SK-N-SH (cell line): Measurements from ENCODE around the gene FBXO39. TPM values are rescaled to one million over a fixed set of nuclear protein-coding genes. Genes with fewer than 3 reads are reported as not detected.

ENCODE experiments used
- CTCF ChIA-PET: fragments of 300-600, 350-600 bp; formaldehyde crosslinking; extraction: SDS; loops from one replicate; lab custom pipeline; 2021; lab: Yijun Ruan, JAX
- POLR2A ChIA-PET: fragments of 350-600 bp; sonication (Branson Sonifier 250); formaldehyde crosslinking; extraction: SDS; loops from one replicate; lab custom pipeline; 2020; ENCODE audit warnings: antibody characterized with exemption, inconsistent platforms; lab: Yijun Ruan, JAX
- DNase-seq: peaks from one replicate; pipeline ENCODE4 v3.0.0; 2012
- H2AFZ ChIP-seq: fragments of 200-600 bp; sonication (generic); 2 replicates; pipeline ENCODE4 v1.8.1; 2016; ENCODE audit warnings: antibody characterized with exemption, mild to moderate bottlenecking, low read depth
- H3F3A ChIP-seq: fragments of 200-600 bp; sonication (generic); replicated peaks from 2 replicates; pipeline ENCODE3; 2016; ENCODE audit warnings: antibody characterized with exemption, mild to moderate bottlenecking; ENCODE audit not compliant: insufficient read depth
- H3K27ac ChIP-seq, 2 experiments: fragments of 200-500 bp in 1 of 2; fragments of 200-600 bp in 1 of 2; sonication (Bioruptor generic) in 1 of 2; sonication (generic), shearing (Covaris generic) in 1 of 2; 2 replicates each; pipeline versions ENCODE4 v1.5.1 to v1.6.1; 2014 to 2016; ENCODE audit warnings: low read depth in 2 of 2, inconsistent platforms in 1 of 2, low read length in 1 of 2, mild to moderate bottlenecking in 1 of 2, mixed read lengths in 1 of 2
- H3K27me3 ChIP-seq: fragments of 200-600 bp; sonication (generic), shearing (Covaris generic); 2 replicates; pipeline ENCODE4 v1.6.1; 2016; ENCODE audit warnings: mixed run types; ENCODE audit not compliant: insufficient read depth
- H3K36me3 ChIP-seq, 2 experiments: fragments of 200-500 bp in 1 of 2; fragments of 200-600 bp in 1 of 2; sonication (Bioruptor generic) in 1 of 2; sonication (generic) in 1 of 2; replicated peaks in 1 of 2; 2 replicates each; pipeline versions ENCODE3 to v1.5.1; 2014 to 2016; ENCODE audit warnings: low read length in 1 of 2, mild to moderate bottlenecking in 1 of 2; ENCODE audit not compliant: insufficient read depth in 2 of 2, control insufficient read depth in 1 of 2
- H3K4me1 ChIP-seq, 2 experiments: fragments of 200-500 bp in 1 of 2; fragments of 200-600 bp in 1 of 2; sonication (Bioruptor generic) in 1 of 2; sonication (generic), shearing (Covaris generic) in 1 of 2; 2 replicates each; pipeline versions ENCODE4 v1.5.1 to v1.6.1; 2014 to 2016; ENCODE audit warnings: low read depth in 1 of 2, low read length in 1 of 2, mixed run types in 1 of 2; ENCODE audit not compliant: insufficient read depth in 2 of 2, control insufficient read depth in 1 of 2
- H3K4me2 ChIP-seq: fragments of 200-600 bp; sonication (generic), shearing (Covaris generic); 2 replicates; pipeline ENCODE4 v1.6.1; 2017; ENCODE audit warnings: mixed run types
- H3K4me3 ChIP-seq, 2 experiments: fragments of 200-500 bp in 1 of 2; fragments of 200-600 bp in 1 of 2; sonication (Bioruptor generic) in 1 of 2; sonication (generic), shearing (Covaris generic) in 1 of 2; 2 replicates each; pipeline versions ENCODE4 v1.5.1 to v1.8.1; 2014 to 2016; ENCODE audit warnings: low read depth in 2 of 2, inconsistent platforms in 1 of 2, low read length in 1 of 2, mild to moderate bottlenecking in 1 of 2, mixed read lengths in 1 of 2, moderate library complexity in 1 of 2
- H3K79me2 ChIP-seq: fragments of 200-600 bp; sonication (generic); 2 replicates; pipeline ENCODE4 v1.8.1; 2017; ENCODE audit warnings: mild to moderate bottlenecking; ENCODE audit not compliant: insufficient read depth
- H3K9ac ChIP-seq: fragments of 200-600 bp; sonication (generic); 2 replicates; pipeline ENCODE4 v1.6.1; 2017; ENCODE audit warnings: mixed run types
- H3K9me2 ChIP-seq: fragments of 200-600 bp; sonication (generic); 2 replicates; pipeline ENCODE4 v1.6.1; 2017; ENCODE audit warnings: mixed run types
- H3K9me3 ChIP-seq: fragments of 200-600 bp; sonication (generic); 2 replicates; pipeline ENCODE4 v1.6.1; 2017; ENCODE audit warnings: mixed run types, mild to moderate bottlenecking, moderate library complexity
- H4K20me1 ChIP-seq: fragments of 200-600 bp; sonication (generic); 2 replicates; pipeline ENCODE4 v1.6.1; 2017; ENCODE audit warnings: mild to moderate bottlenecking, mixed run types; ENCODE audit not compliant: insufficient read depth
- EP300 ChIP-seq, 2 experiments: IDR thresholded peaks; 2 replicates each; pipeline versions ENCODE4 v1.4.0 to v1.6.1; 2012; ENCODE audit warnings: borderline replicate concordance in 1 of 2, low read depth in 1 of 2, low read length in 1 of 2
- RFX5 ChIP-seq: IDR thresholded peaks from 2 replicates; pipeline ENCODE4 v1.6.1; 2012; ENCODE audit warnings: mild to moderate bottlenecking, improper control_type of control experiment, low read length
- SIN3A ChIP-seq: IDR thresholded peaks from 2 replicates; pipeline ENCODE4 v1.6.1; 2012; ENCODE audit warnings: low read depth, mild to moderate bottlenecking, low read length, moderate library complexity, borderline replicate concordance
- TEAD4 ChIP-seq: IDR thresholded peaks from 2 replicates; pipeline ENCODE4 v1.4.0; 2012; ENCODE audit warnings: mild to moderate bottlenecking, borderline replicate concordance; ENCODE audit not compliant: insufficient read depth
- WGBS: methylation state at CpG from one replicate; pipeline ENCODE4 v1.1.6; 2017; ENCODE audit warnings: low lambda C conversion rate; 5-methylcytosine and 5-hydroxymethylcytosine counted together
- polyA plus RNA-seq, 3 experiments: library from polyadenylated mRNA; depleted of rRNA; stranded (reverse); fragments of >200 nt; gene quantifications; 2 replicates each; pipeline ENCODE4 v1.2.3, GENCODE V29; 2012
- small RNA-seq, 7 experiments: library from RNA; depleted of rRNA; stranded (forward); fragments of <200 nt; gene quantifications; one replicate each; pipeline ENCODE3, GENCODE V24; 2012
- TF ChIP-seq, protein P1 (sequence below): IDR thresholded peaks from 2 replicates; pipeline ENCODE4; 2012

Gene FBXO39
- polyA plus RNA-seq, 1 of the 3 experiments (the other 2 are of a cell fraction): not detected

- Histone ChIP-seq H3K27me3 (peaks cover 80% of the 10 kb centered on the region), H3K36me3 (no peaks in the 10 kb centered on the region), H4K20me1 (no peaks in the 10 kb centered on the region), H3K4me1 (no peaks in the 10 kb centered on the region; a peak in 1 of 4 replicates), H2AFZ (no peak within 1 kb of the TSS), H3K4me2 (no peak within 1 kb of the TSS), H3F3A (no peaks in the 10 kb centered on the region), H3K27ac (no peak within 1 kb of the TSS), H3K9ac (no peak within 1 kb of the TSS), H3K79me2 (no peaks in the 10 kb centered on the region), H3K9me3 (no peaks in the 10 kb centered on the region), H3K4me3 (peak within 1 kb of the TSS in 1 of 2 experiments; percentile 15; a peak in 1 of 4 replicates), H3K9me2 (no peaks in the 10 kb centered on the region)
- peak; percentile 45 for DNase-seq
- no peak for TF ChIP-seq EP300 (IDR thresholded peaks at IDR 0.05; ENCODE audit: borderline replicate concordance in 1 of 2, low read depth in 1 of 2, low read length in 1 of 2)
- TF ChIP-seq, protein P1, sequence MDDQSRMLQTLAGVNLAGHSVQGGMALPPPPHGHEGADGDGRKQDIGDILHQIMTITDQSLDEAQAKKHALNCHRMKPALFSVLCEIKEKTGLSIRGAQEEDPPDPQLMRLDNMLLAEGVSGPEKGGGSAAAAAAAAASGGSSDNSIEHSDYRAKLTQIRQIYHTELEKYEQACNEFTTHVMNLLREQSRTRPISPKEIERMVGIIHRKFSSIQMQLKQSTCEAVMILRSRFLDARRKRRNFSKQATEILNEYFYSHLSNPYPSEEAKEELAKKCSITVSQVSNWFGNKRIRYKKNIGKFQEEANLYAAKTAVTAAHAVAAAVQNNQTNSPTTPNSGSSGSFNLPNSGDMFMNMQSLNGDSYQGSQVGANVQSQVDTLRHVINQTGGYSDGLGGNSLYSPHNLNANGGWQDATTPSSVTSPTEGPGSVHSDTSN: no peak
- no peak for TF ChIP-seq SIN3A
- no peak for TF ChIP-seq TEAD4
- peak; percentile 96 for TF ChIP-seq RFX5
- CTCF ChIA-PET: interaction anchor here (1.3 kb wide), 1 partner anchor 12 kb away, joined by 4 read pairs; no protein-coding TSS in a partner anchor
- WGBS: 6% methylated on average over 28 of the region's 35 CpGs
- POLR2A ChIA-PET: no interaction called here
Measured at GRCh38 chr17:6831661-6832263, 55.7 kb downstream of the FBXO39 start, which contains the start of gene TEKT1. Gene TEKT1 (minus strand): TSS chr17:6831729. CDS start chr17:6830376, 1,353 bp downstream.

Small RNA genes within 50 kb of the gene (small RNA-seq; reads per million reads assigned to genes)
- gene AC004706.2: 0 reads per million in 7 experiments

Other genes with a start within 250 kb of the FBXO39 start
- gene PITPNM3, start 219.7 kb upstream of the FBXO39 start, polyA plus RNA-seq (2012; rRNA removed): 0.82 and 0.86 TPM in 2 replicates
- 7.2 and 10.3 TPM in 2 replicates for gene KIAA0753, start 135.5 kb upstream of the FBXO39 start, polyA plus RNA-seq (2012; rRNA removed)
- 644 and 650 TPM in 2 replicates for gene TXNDC17, start 135.2 kb upstream of the FBXO39 start, polyA plus RNA-seq (2012; rRNA removed)
- gene MED31, start 124.6 kb upstream of the FBXO39 start, polyA plus RNA-seq (2012; rRNA removed): 15.1 and 22.0 TPM in 2 replicates
- 2.6 and 2.7 TPM in 2 replicates for gene C17orf100, start 124.5 kb upstream of the FBXO39 start, polyA plus RNA-seq (2012; rRNA removed)
- gene SLC13A5, start 62.8 kb upstream of the FBXO39 start, polyA plus RNA-seq (2012; rRNA removed): not detected in 2 replicates
- 0.02 and 0.03 TPM in 2 replicates for gene XAF1, start 20.2 kb upstream of the FBXO39 start, polyA plus RNA-seq (2012; rRNA removed)
- gene TEKT1, start 55.5 kb downstream of the FBXO39 start, polyA plus RNA-seq (2012; rRNA removed): not detected in 2 replicates
- not detected in 2 replicates for gene ALOX12, start 219.8 kb downstream of the FBXO39 start, polyA plus RNA-seq (2012; rRNA removed)
- 220 and 317 TPM in 2 replicates for gene RNASEK, start 236.4 kb downstream of the FBXO39 start, polyA plus RNA-seq (2012; rRNA removed)
- gene BCL6B, start 246.8 kb downstream of the FBXO39 start, polyA plus RNA-seq (2012; rRNA removed): 0.02 TPM in 1 of 2 replicates, not detected in the other